Glomerular visceral epithelial cell (primary cell): ENCODE measurements around the gene MASP1.
A peak's percentile ranks its signal among the peaks of the same experiment; 100 is the strongest.

ENCODE experiments used
- DNase-seq: peaks from one replicate; pipeline ENCODE4 v3.0.0-alpha.2; 2016; ENCODE audit errors: extremely low spot score

The MASP1 gene

GRCh38 chr3:187291512-187292132 lies at the start of gene MASP1:
MASP1 (minus strand) TSS chr3:187291737; CDS start chr3:187291632, 105 bp downstream.
- no peak for DNase-seq

GRCh38 chr3:187340578-187340977 lies 49.0 kb upstream of the MASP1 start:
- DNase-seq, result no peak

GRCh38 chr3:187336322-187336721 lies 44.8 kb upstream of the MASP1 start:
- DNase-seq, result no peak

GRCh38 chr3:187334904-187335303 lies 43.4 kb upstream of the MASP1 start:
- DNase-seq, result no peak

GRCh38 chr3:187328691-187329090 lies 37.2 kb upstream of the MASP1 start:
- no peak for DNase-seq

- no peak for DNase-seq
Observed at GRCh38 chr3:187327845-187328244, 36.3 kb upstream of the MASP1 start.

GRCh38 chr3:187325632-187326031 lies 34.1 kb upstream of the MASP1 start:
- DNase-seq, result no peak

- DNase-seq, result no peak
Observed at GRCh38 chr3:187323091-187323490, 31.6 kb upstream of the MASP1 start.

- no peak for DNase-seq
Observed at GRCh38 chr3:187322291-187322690, 30.8 kb upstream of the MASP1 start.

GRCh38 chr3:187321766-187322165 lies 30.2 kb upstream of the MASP1 start:
- no peak for DNase-seq

- DNase-seq, result peak; percentile 65
Observed at GRCh38 chr3:187319699-187320302, 28.3 kb upstream of the MASP1 start.

- DNase-seq, result peak; percentile 50
Observed at GRCh38 chr3:187318819-187319616, 27.5 kb upstream of the MASP1 start.

- no peak for DNase-seq
Observed at GRCh38 chr3:187315872-187316271, 24.3 kb upstream of the MASP1 start.

- DNase-seq, result no peak
Observed at GRCh38 chr3:187314176-187314575, 22.6 kb upstream of the MASP1 start.

GRCh38 chr3:187310954-187311470 lies 19.5 kb upstream of the MASP1 start:
- no peak for DNase-seq

- DNase-seq, result no peak
Observed at GRCh38 chr3:187310226-187310625, 18.7 kb upstream of the MASP1 start.

- DNase-seq, result no peak
Observed at GRCh38 chr3:187305881-187306280, 14.3 kb upstream of the MASP1 start.

- DNase-seq, result no peak
Observed at GRCh38 chr3:187299611-187300010, 8.1 kb upstream of the MASP1 start.

GRCh38 chr3:187296911-187297310 lies 5.4 kb upstream of the MASP1 start:
- DNase-seq, result no peak

- DNase-seq, result no peak
Observed at GRCh38 chr3:187296058-187296457, 4.5 kb upstream of the MASP1 start.

GRCh38 chr3:187295316-187296034 lies 3.9 kb upstream of the MASP1 start:
- no peak for DNase-seq
